Measurements from ENCODE around the gene ELOVL6. TPM values are rescaled to one million over a fixed set of nuclear protein-coding genes. Genes with fewer than 3 reads are reported as not detected.

Gene ELOVL6
- total and polyA plus RNA-seq, 9 of the 15 experiments (the other 6 are each of a cell fraction or from before 2014, with no cell fraction given), result 18.3 to 82.6 (median 46.0) TPM

DNA sequence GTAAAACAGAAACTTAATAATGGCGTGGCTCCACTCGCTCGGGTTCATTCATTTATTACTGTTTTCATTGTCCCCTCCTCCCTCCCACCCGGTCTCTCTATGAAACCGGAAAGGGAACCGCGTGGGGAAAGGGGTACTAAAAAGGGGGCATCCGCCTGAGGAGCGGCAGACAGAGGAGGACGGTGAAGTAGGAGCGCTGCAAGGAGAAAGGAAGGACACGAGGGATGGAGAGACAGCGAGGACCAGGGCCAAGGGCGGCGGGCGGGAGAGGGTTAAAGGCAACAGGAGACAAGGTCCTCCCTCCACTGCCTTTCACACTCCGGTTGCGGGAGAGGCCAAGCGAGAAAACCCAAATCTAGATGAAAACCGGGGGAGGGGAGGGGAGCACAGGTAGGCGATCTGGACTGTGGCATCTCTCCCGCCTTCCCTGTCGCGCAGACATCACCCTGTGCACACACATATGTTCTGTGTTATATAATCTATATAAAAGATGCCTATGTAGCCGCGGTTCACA lies 829 bp downstream of the ELOVL6 start:
- H3K27me3 ChIP-seq (ENCODE audit: control insufficient read depth in 2 of 2, insufficient read depth in 2 of 2, low read length in 2 of 2), result no peaks in the 10 kb centered on the region
- FAIRE-seq (no peak), ATAC-seq (peak; percentile 1), DNase-seq (ENCODE audit: extremely low read depth in 1 of 4, low spot score in 3 of 4) (peak; percentile 23 to 66 (median 34))
- no peaks in the 10 kb centered on the region for H3K9me3 ChIP-seq (replicated peaks; ENCODE audit: control insufficient read depth, insufficient read depth, low read depth, low read length)
- intact Hi-C loops (cut with micrococcal nuclease) (loop anchor here (2.0 to 10.0 kb wide), 6 partner anchors 51 to 470 kb away; partner anchors contain the start of gene GAR1), in situ Hi-C loops (cut with MboI) (no loop called here)
- H3K4me3 ChIP-seq, result peak overlapping the region; percentile 76
- H3K9ac ChIP-seq (ENCODE audit: insufficient read depth in 1 of 2, low read depth in 2 of 2, low read length in 2 of 2), result peak overlapping the region; percentile 93 to 97
- peak overlapping the region; percentile 64 for H2AFZ ChIP-seq (ENCODE audit: low read depth, low read length)
- H3K4me2 ChIP-seq (ENCODE audit: insufficient read depth, low read length), result peak overlapping the region; percentile 96
- no TSS peak for BruUV-seq (replicated peaks)
- no peaks in the 10 kb centered on the region for H3K9me1 ChIP-seq (ENCODE audit: control insufficient read depth, insufficient read depth, low read length)
- ChIA-PET CTCF (ENCODE audit: low intra/inter-chr PET ratio) (no interaction called here), POLR2A (interaction anchor here (0.6 to 1.9 kb wide), 4 partner anchors 9 to 46 kb away, joined by 3 to 11 read pairs (median 4); no protein-coding TSS in a partner anchor)
- peaks cover 58% of the 10 kb centered on the region for H3K79me2 ChIP-seq (ENCODE audit: control insufficient read depth, insufficient read depth, low read length)
- H3K27ac ChIP-seq (ENCODE audit: extremely low read depth, low read depth, low read length), result peak overlapping the region; percentile 98
- WGBS (ENCODE audit: insufficient coverage, low coverage, missing lambda C conversion rate), result 0% methylated on average over 20 of the region's 26 CpGs
- peaks cover 32 to 40% of the 10 kb centered on the region in 2 experiments for H3K4me1 ChIP-seq (replicated peaks in 1 of 2; ENCODE audit: control insufficient read depth in 2 of 2, insufficient read depth in 2 of 2, low read length in 2 of 2)
- peaks cover 21% of the 10 kb centered on the region for H3K36me3 ChIP-seq (ENCODE audit: control insufficient read depth, insufficient read depth, low read length)
- no peaks in the 10 kb centered on the region for H4K20me1 ChIP-seq (replicated peaks; ENCODE audit: control insufficient read depth, insufficient read depth, low read length)
- TF ChIP-seq ZNF24 (IDR thresholded peaks at IDR 0.05) (no peak), C11orf30 (IDR thresholded peaks at IDR 0.05; ENCODE audit: low read depth) (no peak), ZHX1 (conservative IDR thresholded peaks at IDR 0.05; ENCODE audit: low read length) (no peak), CREM (IDR thresholded peaks at IDR 0.05; ENCODE audit: low read depth) (0 out of 2 replicates have a peak, but pooled peaks have one; percentile 4), NKRF (IDR thresholded peaks at IDR 0.05; ENCODE audit: borderline replicate concordance) (peak; percentile 41; the same call in 1 of the 2 replicates), GTF3C2 (IDR thresholded peaks at IDR 0.05; ENCODE audit: borderline replicate concordance, extremely low read depth, insufficient read length) (no peak), PRMT5 (CRISPR knock-in tag; IDR thresholded peaks at IDR 0.05) (no peak)
- TF ChIP-seq, protein P1, sequence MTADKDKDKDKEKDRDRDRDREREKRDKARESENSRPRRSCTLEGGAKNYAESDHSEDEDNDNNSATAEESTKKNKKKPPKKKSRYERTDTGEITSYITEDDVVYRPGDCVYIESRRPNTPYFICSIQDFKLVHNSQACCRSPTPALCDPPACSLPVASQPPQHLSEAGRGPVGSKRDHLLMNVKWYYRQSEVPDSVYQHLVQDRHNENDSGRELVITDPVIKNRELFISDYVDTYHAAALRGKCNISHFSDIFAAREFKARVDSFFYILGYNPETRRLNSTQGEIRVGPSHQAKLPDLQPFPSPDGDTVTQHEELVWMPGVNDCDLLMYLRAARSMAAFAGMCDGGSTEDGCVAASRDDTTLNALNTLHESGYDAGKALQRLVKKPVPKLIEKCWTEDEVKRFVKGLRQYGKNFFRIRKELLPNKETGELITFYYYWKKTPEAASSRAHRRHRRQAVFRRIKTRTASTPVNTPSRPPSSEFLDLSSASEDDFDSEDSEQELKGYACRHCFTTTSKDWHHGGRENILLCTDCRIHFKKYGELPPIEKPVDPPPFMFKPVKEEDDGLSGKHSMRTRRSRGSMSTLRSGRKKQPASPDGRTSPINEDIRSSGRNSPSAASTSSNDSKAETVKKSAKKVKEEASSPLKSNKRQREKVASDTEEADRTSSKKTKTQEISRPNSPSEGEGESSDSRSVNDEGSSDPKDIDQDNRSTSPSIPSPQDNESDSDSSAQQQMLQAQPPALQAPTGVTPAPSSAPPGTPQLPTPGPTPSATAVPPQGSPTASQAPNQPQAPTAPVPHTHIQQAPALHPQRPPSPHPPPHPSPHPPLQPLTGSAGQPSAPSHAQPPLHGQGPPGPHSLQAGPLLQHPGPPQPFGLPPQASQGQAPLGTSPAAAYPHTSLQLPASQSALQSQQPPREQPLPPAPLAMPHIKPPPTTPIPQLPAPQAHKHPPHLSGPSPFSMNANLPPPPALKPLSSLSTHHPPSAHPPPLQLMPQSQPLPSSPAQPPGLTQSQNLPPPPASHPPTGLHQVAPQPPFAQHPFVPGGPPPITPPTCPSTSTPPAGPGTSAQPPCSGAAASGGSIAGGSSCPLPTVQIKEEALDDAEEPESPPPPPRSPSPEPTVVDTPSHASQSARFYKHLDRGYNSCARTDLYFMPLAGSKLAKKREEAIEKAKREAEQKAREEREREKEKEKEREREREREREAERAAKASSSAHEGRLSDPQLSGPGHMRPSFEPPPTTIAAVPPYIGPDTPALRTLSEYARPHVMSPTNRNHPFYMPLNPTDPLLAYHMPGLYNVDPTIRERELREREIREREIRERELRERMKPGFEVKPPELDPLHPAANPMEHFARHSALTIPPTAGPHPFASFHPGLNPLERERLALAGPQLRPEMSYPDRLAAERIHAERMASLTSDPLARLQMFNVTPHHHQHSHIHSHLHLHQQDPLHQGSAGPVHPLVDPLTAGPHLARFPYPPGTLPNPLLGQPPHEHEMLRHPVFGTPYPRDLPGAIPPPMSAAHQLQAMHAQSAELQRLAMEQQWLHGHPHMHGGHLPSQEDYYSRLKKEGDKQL (CRISPR knock-in tag; IDR thresholded peaks at IDR 0.05; ENCODE audit: borderline replicate concordance), result no peak
